ENCODE data around the gene MYO7B. TPM values are rescaled to one million over a fixed set of nuclear protein-coding genes. Genes with fewer than 3 reads are reported as not detected.

MYO7B gene
- total RNA-seq, 2 experiments from 2014 or later, result 0.37 to 0.41 TPM

DNA sequence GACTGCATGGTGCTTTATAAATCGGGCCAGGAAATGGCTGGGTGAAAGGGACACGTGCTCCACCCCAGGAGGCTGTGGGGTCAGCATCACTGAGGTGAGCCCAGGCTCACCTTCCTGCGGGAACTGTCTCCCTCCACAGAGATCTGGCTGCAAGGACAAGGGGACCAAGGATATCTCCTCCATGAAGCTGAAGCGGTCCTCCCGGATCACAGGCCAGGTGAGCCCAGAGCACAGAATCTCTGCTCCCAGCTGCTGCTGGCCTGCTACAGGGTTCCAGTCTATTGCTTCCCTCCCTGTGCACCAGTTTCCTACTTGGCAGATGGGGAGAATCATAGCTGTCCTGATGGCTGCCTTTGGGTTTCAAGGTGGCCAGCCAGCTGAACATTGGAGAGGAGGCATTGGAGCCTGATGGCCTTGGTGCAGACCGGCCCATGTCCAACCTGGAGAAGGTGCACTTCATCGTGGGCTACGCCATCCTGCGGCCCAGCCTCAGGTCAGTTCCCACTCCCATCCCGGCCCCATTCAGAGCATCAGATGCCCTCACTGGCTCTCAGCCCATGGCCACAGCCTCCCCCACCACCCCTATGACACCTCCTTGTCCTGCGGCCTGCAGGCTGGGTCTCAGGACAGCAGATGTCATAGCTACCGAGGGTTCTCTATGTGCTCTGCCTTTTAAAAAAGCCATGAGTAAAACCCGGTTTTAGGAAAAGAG is 76.8 kb downstream of the MYO7B start:
- peaks cover 21% of the 10 kb centered on the region for H3K4me1 Mint-ChIP-seq (ENCODE audit: low read depth)
- H3K4me3 Mint-ChIP-seq, result no peak overlapping the region
- no peak overlapping the region for H3K27ac Mint-ChIP-seq
- DNase-seq, result peak; percentile 2
- peaks cover 8% of the 10 kb centered on the region for H3K9me3 Mint-ChIP-seq
- CTCF ChIA-PET, result interaction anchor here (1.5 kb wide), 1 partner anchor 21 kb away, joined by 4 read pairs; no protein-coding TSS in a partner anchor
- no peaks in the 10 kb centered on the region for H3K27me3 Mint-ChIP-seq (ENCODE audit: low read depth)
- no peaks in the 10 kb centered on the region for H3K36me3 Mint-ChIP-seq (ENCODE audit: low read depth)
- intact Hi-C loops (cut with micrococcal nuclease), result no loop called here

DNA sequence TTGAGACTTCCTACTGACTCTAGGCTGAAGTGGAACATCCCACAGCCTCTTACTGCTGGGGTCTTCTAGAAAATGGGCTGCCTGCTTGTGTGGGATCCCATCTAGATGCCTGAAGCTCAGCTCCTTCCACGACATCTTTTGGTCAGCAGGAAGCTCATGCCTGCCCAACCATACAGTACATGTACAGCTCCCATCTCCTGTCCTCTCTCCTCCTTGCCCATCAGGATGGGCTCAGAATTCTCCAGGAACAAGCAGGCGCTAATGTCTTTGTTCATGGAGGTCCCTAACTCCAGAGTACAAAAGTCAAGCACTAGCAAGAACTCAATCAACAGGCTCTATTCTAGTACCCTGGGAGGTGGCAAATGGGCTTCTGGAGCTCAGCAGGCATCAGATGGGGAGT is 78.8 kb downstream of the MYO7B start:
- H3K36me3 Mint-ChIP-seq (ENCODE audit: low read depth), result no peaks in the 10 kb centered on the region
- intact Hi-C loops (cut with micrococcal nuclease), result no loop called here
- peak; percentile 0 for DNase-seq
- peaks cover 24% of the 10 kb centered on the region for H3K4me1 Mint-ChIP-seq (ENCODE audit: low read depth)
- H3K27me3 Mint-ChIP-seq (ENCODE audit: low read depth), result no peaks in the 10 kb centered on the region
- H3K27ac Mint-ChIP-seq, result no peak overlapping the region
- H3K9me3 Mint-ChIP-seq, result peaks cover 8% of the 10 kb centered on the region
- CTCF ChIA-PET, result interaction anchor here (0.9 to 2.9 kb wide), 4 partner anchors 23 to 36 kb away, joined by 3 to 14 read pairs (median 4); no protein-coding TSS in a partner anchor
- H3K4me3 Mint-ChIP-seq, result no peak overlapping the region

DNA sequence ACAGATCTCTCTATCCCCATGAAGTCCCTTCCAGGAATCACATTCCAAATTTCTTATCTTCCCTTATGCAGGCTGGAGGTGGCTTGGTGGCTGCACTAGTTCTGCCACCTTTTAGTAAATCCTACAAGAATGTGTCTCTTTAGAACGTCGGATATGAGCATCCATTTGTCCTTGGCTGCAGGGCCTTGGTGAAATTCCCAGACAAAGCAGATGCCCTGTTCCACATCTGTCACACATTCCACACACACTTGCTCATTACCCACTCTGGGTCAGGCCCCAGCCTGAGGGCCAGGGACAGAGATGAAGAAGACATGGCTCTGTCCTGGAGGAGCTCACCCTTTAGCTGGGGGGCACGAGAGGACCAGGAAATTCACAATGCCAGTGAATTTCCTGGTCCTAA is 79.2 kb downstream of the MYO7B start:
- no peaks in the 10 kb centered on the region for H3K36me3 Mint-ChIP-seq (ENCODE audit: low read depth)
- H3K4me1 Mint-ChIP-seq (ENCODE audit: low read depth), result peaks cover 22% of the 10 kb centered on the region
- peak; percentile 1 for DNase-seq
- intact Hi-C loops (cut with micrococcal nuclease), result no loop called here
- H3K27ac Mint-ChIP-seq, result no peak overlapping the region
- CTCF ChIA-PET, result interaction anchor here (1.0 to 2.9 kb wide), 2 partner anchors 24 to 35 kb away, joined by 3 to 14 read pairs; no protein-coding TSS in a partner anchor
- H3K9me3 Mint-ChIP-seq, result peaks cover 8% of the 10 kb centered on the region
- H3K4me3 Mint-ChIP-seq, result no peak overlapping the region
- H3K27me3 Mint-ChIP-seq (ENCODE audit: low read depth), result no peaks in the 10 kb centered on the region

DNA sequence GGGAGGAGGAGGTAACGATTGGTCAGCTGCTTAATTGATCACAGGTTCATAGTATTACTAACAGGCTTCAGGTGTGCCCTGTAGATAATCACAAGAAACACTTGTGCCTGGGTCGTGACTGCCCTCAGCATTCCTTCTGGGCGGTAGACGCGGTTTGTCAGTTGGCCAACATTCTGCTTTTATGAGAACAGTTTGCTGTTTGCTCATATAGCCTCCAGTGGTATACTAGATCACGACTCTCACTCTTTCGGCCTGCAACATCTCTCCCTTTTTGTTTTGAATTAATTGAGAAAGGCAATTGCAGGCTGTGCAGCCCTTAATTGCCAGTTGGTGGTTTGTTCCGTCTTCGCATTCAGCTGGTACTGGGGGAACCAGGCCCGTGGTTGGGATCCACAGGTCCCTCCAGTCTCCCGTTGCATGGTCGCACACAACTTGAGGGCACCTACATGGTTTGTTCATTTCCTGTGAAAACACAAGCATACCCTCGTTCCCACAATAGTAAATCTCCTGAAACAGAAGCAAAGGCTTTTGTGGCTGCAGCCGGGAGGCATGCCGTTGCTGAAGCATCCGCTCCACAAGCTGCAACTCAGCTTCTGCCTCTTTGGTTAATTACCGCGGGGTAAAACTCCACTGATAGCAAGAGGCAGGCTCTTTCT is 80.2 kb downstream of the MYO7B start:
- H3K4me1 Mint-ChIP-seq (ENCODE audit: low read depth), result peaks cover 24% of the 10 kb centered on the region
- peak; percentile 11 for DNase-seq
- CTCF ChIA-PET, result interaction anchor here (0.7 to 2.9 kb wide), 3 partner anchors 24 to 40 kb away, joined by 3 to 14 read pairs (median 3); no protein-coding TSS in a partner anchor
- intact Hi-C loops (cut with micrococcal nuclease), result no loop called here
- H3K9me3 Mint-ChIP-seq, result peaks cover 8% of the 10 kb centered on the region
- H3K4me3 Mint-ChIP-seq, result no peak overlapping the region
- no peak overlapping the region for H3K27ac Mint-ChIP-seq
- no peaks in the 10 kb centered on the region for H3K27me3 Mint-ChIP-seq (ENCODE audit: low read depth)
- no peaks in the 10 kb centered on the region for H3K36me3 Mint-ChIP-seq (ENCODE audit: low read depth)

DNA sequence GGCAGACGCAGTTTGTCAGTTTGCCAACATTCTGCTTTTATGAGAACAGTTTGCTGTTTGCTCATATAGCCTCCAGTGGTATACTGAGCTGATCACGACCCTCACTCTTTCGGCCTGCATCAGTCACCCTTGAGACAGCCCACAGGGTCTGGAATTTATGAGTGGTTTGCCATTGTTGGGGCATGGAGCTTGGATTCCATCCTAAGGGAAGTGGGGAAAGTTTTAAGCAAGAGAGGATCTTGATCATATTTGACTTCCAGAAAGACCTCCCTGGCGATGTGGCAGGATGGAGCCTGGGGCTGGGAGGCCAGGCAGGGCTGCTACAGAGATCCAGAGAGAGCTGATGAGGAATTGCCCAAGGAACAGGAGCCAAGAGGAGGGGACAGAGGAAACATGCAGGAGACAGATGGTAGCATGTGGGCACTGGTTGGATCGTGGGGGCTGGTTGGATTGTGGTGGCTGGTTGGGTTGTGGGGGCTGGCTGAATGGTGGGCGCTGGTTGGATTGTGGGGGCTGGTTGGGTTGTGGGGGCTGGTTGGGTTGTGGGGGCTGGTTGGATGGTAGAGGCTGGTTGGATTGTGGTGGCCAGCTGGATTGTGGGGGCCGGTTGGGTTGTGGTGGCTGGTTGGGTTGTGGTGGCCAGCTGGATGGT is 83.2 kb downstream of the MYO7B start:
- no peak overlapping the region for H3K27ac Mint-ChIP-seq
- DNase-seq, result no peak
- CTCF ChIA-PET, result no interaction called here
- H3K9me3 Mint-ChIP-seq, result no peaks in the 10 kb centered on the region
- no peaks in the 10 kb centered on the region for H3K36me3 Mint-ChIP-seq (ENCODE audit: low read depth)
- intact Hi-C loops (cut with micrococcal nuclease), result no loop called here
- H3K4me3 Mint-ChIP-seq, result no peak overlapping the region
- peaks cover 24% of the 10 kb centered on the region for H3K4me1 Mint-ChIP-seq (ENCODE audit: low read depth)
- no peaks in the 10 kb centered on the region for H3K27me3 Mint-ChIP-seq (ENCODE audit: low read depth)

DNA sequence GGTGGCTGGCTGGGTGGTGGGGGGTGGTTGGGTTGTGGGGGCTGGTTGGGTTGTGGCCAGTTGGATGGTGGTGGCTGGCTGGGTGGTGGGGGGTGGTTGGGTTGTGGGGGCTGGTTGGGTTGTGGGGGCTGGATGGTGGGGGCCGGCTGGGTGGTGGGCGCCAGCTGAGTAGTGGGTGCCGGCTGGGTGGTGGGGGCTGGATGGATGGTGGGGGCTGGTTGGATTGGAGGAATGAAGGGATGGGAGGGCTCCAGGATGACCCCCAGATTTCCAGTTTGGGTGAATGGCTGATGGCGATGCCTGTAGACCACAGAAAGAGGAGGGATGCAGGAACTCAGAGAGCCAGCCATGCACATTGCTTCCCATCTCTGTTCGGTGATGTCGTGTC is 83.7 kb downstream of the MYO7B start:
- H3K27me3 Mint-ChIP-seq (ENCODE audit: low read depth), result no peaks in the 10 kb centered on the region
- no peak for DNase-seq
- intact Hi-C loops (cut with micrococcal nuclease), result no loop called here
- no peaks in the 10 kb centered on the region for H3K9me3 Mint-ChIP-seq
- H3K4me1 Mint-ChIP-seq (ENCODE audit: low read depth), result peaks cover 24% of the 10 kb centered on the region
- no peak overlapping the region for H3K4me3 Mint-ChIP-seq
- CTCF ChIA-PET, result no interaction called here
- H3K27ac Mint-ChIP-seq, result no peak overlapping the region
- H3K36me3 Mint-ChIP-seq (ENCODE audit: low read depth), result no peaks in the 10 kb centered on the region

DNA sequence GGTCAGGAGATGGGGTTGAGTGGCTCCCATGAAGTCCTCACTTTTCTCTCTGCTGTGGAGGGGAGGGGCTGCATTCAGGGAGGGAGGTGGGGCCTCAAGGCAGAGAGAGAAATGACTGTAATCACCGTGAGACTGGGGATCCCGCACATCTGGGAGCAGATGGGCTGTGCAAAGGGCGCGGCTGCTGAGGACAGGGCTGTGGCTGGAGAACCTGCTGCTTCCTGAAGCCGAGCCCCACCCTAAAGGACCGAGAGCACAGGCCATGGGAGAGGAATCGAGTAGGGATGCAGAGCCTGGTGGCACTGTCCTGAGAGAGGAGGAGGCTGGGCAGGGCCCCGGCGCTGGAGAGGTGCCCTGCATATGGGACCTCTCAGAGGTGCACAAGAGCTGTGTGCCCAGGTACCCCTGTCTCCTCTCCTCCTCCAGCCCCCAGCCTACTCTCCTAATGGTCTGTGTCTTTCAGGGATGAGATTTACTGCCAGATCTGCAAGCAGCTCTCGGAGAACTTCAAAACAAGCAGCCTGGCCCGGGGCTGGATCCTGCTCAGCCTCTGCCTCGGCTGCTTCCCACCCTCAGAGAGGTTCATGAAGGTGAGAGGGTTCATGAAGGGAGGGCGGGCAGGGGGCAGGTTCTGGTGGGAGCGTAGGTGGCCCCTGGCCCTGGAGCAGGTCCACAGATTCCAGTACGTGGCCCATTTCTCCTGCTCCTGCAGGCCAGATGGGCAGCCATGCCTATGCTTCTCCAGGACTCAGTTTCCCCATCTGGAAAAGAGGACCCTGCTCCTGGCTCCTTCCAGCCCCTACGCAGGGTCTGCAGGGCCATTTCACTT is 84.6 kb downstream of the MYO7B start:
- H3K27me3 Mint-ChIP-seq (ENCODE audit: low read depth), result no peaks in the 10 kb centered on the region
- H3K36me3 Mint-ChIP-seq (ENCODE audit: low read depth), result no peaks in the 10 kb centered on the region
- H3K4me3 Mint-ChIP-seq, result no peak overlapping the region
- CTCF ChIA-PET, result no interaction called here
- no peak overlapping the region for H3K27ac Mint-ChIP-seq
- intact Hi-C loops (cut with micrococcal nuclease), result no loop called here
- peaks cover 22% of the 10 kb centered on the region for H3K4me1 Mint-ChIP-seq (ENCODE audit: low read depth)
- no peaks in the 10 kb centered on the region for H3K9me3 Mint-ChIP-seq
- peak; percentile 5 for DNase-seq

DNA sequence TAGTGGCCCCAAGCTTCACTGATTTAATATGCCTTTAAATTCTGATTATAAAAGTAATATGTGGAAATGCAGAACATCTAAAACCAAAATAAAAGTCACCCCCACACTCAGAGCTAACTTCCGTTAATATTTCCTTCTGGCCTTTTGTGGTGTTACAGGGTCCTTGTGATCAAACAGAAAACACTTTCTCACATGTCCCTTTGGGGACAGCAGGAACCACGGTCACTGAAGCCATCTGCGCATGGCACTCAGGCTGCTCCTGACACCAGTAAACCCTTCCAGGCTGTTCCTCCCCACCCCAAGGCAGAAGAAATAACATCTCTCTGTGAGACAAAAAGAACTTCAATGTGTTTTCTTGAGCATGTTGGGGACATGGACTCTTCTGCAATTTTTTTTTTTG is 85.4 kb downstream of the MYO7B start:
- Mint-ChIP-seq H3K27ac (no peak overlapping the region), H3K4me1 (ENCODE audit: low read depth) (peaks cover 18% of the 10 kb centered on the region), H3K9me3 (no peaks in the 10 kb centered on the region), H3K36me3 (ENCODE audit: low read depth) (no peaks in the 10 kb centered on the region), H3K27me3 (ENCODE audit: low read depth) (no peaks in the 10 kb centered on the region), H3K4me3 (no peak overlapping the region)
- CTCF ChIA-PET, result no interaction called here
- no peak for DNase-seq
- intact Hi-C loops (cut with micrococcal nuclease), result no loop called here

DNA sequence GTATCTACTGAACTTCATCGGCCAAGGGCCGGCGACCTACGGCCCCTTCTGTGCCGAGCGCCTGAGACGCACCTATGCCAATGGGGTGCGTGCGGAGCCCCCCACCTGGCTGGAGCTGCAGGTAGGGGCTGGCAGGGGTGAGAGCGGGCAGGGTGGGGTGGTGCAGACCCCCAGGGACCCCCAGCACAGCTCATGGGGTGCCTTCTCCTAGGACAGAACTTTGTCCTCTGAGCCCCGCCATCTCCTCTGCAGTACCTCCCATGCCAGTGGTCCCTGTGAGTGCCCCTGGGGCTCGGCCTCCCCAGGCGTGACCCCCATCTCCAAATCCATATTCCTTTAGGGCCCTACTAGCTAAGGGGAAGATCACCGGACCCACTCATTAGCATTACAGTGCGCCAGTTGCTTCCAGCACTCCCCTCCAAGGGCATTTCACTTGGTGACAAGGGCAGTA is 86.5 kb downstream of the MYO7B start:
- no peaks in the 10 kb centered on the region for H3K27me3 Mint-ChIP-seq (ENCODE audit: low read depth)
- no peak overlapping the region for H3K4me3 Mint-ChIP-seq
- H3K27ac Mint-ChIP-seq, result no peak overlapping the region
- peaks cover 6% of the 10 kb centered on the region for H3K4me1 Mint-ChIP-seq (ENCODE audit: low read depth)
- H3K9me3 Mint-ChIP-seq, result no peaks in the 10 kb centered on the region
- no peak for DNase-seq
- intact Hi-C loops (cut with micrococcal nuclease), result no loop called here
- no peaks in the 10 kb centered on the region for H3K36me3 Mint-ChIP-seq (ENCODE audit: low read depth)
- CTCF ChIA-PET, result no interaction called here

DNA sequence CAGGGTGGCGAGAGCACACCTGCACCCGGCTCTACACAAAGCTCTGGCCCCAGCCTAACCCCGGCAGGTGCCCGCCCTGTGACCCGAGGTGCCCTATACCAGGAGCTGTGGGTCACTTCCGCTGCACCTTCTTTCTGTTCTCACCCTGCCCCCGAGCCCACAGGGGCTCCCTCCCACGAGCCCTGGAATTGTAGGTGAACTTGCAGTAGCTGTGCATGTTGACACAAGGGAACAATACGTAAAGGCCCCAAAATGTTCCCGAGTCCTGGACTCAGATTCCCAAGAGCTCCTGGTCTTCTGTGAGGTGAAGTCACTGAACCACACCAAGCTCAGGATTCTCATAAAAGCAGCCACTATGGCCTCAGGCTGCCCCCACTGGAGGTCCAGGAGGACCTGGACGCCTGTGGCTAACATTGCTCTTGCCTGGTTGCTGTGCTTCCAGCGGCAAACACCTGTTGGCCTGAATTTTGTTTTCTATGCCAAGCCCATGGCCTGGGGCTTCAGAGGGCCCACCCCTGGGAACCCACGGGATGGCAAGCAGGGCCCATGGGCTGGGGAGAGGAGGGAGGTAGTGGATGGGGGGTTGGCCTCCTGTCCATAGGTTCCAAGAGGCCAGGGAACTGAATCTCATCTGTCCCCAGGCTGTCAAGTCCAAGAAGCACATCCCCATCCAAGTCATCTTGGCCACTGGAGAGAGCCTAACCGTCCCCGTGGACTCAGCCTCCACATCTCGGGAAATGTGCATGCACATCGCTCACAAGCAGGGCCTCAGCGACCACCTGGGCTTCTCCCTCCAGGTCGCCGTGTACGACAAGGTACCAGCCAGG is 87.3 kb downstream of the MYO7B start:
- intact Hi-C loops (cut with micrococcal nuclease), result no loop called here
- H3K27me3 Mint-ChIP-seq (ENCODE audit: low read depth), result no peaks in the 10 kb centered on the region
- CTCF ChIA-PET, result interaction anchor here (0.6 kb wide), 1 partner anchor 286 kb away, joined by 3 read pairs; no protein-coding TSS in a partner anchor
- no peaks in the 10 kb centered on the region for H3K9me3 Mint-ChIP-seq
- H3K4me3 Mint-ChIP-seq, result no peak overlapping the region
- DNase-seq, result no peak
- no peak overlapping the region for H3K27ac Mint-ChIP-seq
- peaks cover 3% of the 10 kb centered on the region for H3K4me1 Mint-ChIP-seq (ENCODE audit: low read depth)
- H3K36me3 Mint-ChIP-seq (ENCODE audit: low read depth), result no peaks in the 10 kb centered on the region
